Tibial nerve (tissue), 4 donors: Measurements from ENCODE around the gene WSCD2. TPM values are rescaled to one million over a fixed set of nuclear protein-coding genes. Genes with fewer than 3 reads are reported as not detected.
"Not testable (repeated sequence)": the region's sequence is repeated elsewhere in the genome, so short reads cannot be mapped to it uniquely, and the experiment has no call there.

Source experiments
- DNase-seq, 2 donors: peaks; one replicate each; pipeline ENCODE4 v3.0.0-alpha.2; 2019; ENCODE audit warnings: low spot score in 2 of 2
- H3K27ac ChIP-seq, 4 donors: fragments of 200-600 bp; sonication (generic) in 3 of 4; one replicate each; pipeline ENCODE4 v1.5.1; 2017 to 2019; ENCODE audit warnings: mild to moderate bottlenecking in 1 of 4
- H3K27me3 ChIP-seq, 2 donors: fragments of 200-600 bp; sonication (generic) in 1 of 2; one replicate each; pipeline versions ENCODE4 v1.5.1 to v1.6.0; 2017 to 2019
- H3K36me3 ChIP-seq, 3 donors: fragments of 200-600 bp; sonication (generic); one replicate each; pipeline ENCODE4 v1.5.1; 2018 to 2019
- H3K4me1 ChIP-seq, 4 donors: fragments of 200-600 bp; sonication (generic) in 3 of 4; one replicate each; pipeline ENCODE4 v1.5.1; 2017 to 2019
- H3K4me3 ChIP-seq, 4 donors: fragments of 200-600 bp; sonication (generic) in 3 of 4; one replicate each; pipeline ENCODE4 v1.5.1; 2017 to 2019; ENCODE audit warnings: mild to moderate bottlenecking in 1 of 4, moderate library complexity in 1 of 4
- H3K9me3 ChIP-seq, 4 donors: fragments of 200-600 bp; sonication (generic) in 3 of 4; one replicate each; pipeline ENCODE4 v1.5.1; 2017 to 2019
- CTCF ChIP-seq, 5 experiments: fragments of 200-600 bp in 3 of 5; fragments of 450-650 bp in 2 of 5; sonication (generic) in 3 of 5; IDR thresholded peaks; one replicate each; pipeline ENCODE4 v1.5.1; 2016 to 2019; ENCODE audit warnings: antibody characterized with exemption in 5 of 5, mild to moderate bottlenecking in 3 of 5, moderate library complexity in 2 of 5
- EP300 ChIP-seq, 2 donors: sonication (generic); formaldehyde crosslinking; IDR thresholded peaks; one replicate each; pipeline ENCODE4 v1.6.1; 2017; ENCODE audit warnings: antibody characterized with exemption in 2 of 2, mild to moderate bottlenecking in 1 of 2
- POLR2A ChIP-seq, 2 donors: fragments of 450-650 bp; IDR thresholded peaks; one replicate each; pipeline ENCODE4 v1.6.1; 2017; ENCODE audit warnings: antibody characterized with exemption in 2 of 2, mild to moderate bottlenecking in 2 of 2, moderate library complexity in 2 of 2
- WGBS, 2 donors: methylation state at CpG; one replicate each; pipeline ENCODE4 v1.1.5; 2018; 5-methylcytosine and 5-hydroxymethylcytosine counted together
- total RNA-seq, 4 donors: library from RNA; depleted of rRNA; stranded (reverse); fragments of >200 nt; gene quantifications; one replicate each; pipeline ENCODE4 v1.1.0, GENCODE V29; 2016

The WSCD2 gene
- total RNA-seq, 4 donors from 2014 or later, result 4.2 to 38.9 (median 20.8) TPM

- Histone ChIP-seq H3K27ac (no peak overlapping the region), H3K4me3 (no peak overlapping the region), H3K27me3 (no peaks in the 10 kb centered on the region), H3K4me1 (no peaks in the 10 kb centered on the region), H3K9me3 (no peaks in the 10 kb centered on the region), H3K36me3 (no peaks in the 10 kb centered on the region)
- 16 to 36% methylated on average over 2 of the region's 2 CpGs for WGBS, 2 donors
- DNase-seq, result no peak
- no peak for TF ChIP-seq POLR2A (IDR thresholded peaks at IDR 0.05)
- no peak for TF ChIP-seq EP300 (IDR thresholded peaks at IDR 0.05)
- no peak for TF ChIP-seq CTCF (IDR thresholded peaks at IDR 0.05)
Observed at GRCh38 chr12:108211157-108211556, 82.1 kb downstream of the WSCD2 start.

DNA sequence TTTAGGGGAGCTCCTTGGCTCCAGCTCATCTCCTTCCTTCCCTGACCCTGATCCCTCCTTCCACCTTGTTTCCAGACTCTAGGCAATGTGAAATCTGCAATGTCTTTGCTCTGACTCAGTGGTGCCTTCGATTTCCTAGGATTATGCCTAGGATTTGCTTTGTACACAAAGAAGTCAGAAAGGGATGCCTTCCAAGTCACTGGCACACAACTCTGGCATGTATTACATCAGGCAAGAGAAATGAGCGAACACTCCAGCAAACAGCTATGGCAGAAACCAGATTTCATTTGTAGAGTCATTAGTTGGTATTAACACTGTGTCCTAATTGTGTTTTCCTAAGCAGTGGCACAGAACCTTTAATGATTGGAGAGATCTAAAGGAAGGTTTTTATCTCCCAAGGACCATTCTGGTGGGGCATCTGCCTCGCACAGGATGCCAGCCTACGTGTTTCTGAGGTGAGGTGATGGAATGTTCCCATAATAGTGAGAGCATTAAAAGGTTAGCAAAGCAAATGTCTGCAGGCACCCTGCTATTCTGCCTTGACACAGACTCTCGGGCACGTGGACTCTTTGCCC, 84.9 kb downstream of the WSCD2 start:
- no peaks in the 10 kb centered on the region for H3K4me1 ChIP-seq
- no peaks in the 10 kb centered on the region for H3K36me3 ChIP-seq
- WGBS, 2 donors, result 65 to 75% methylated on average over 6 of the region's 6 CpGs
- H3K9me3 ChIP-seq, result no peaks in the 10 kb centered on the region
- no peak for TF ChIP-seq CTCF (IDR thresholded peaks at IDR 0.05)
- no peak for TF ChIP-seq EP300 (IDR thresholded peaks at IDR 0.05)
- no peak for TF ChIP-seq POLR2A (IDR thresholded peaks at IDR 0.05)
- H3K27ac ChIP-seq, result no peak overlapping the region
- no peak for DNase-seq
- H3K4me3 ChIP-seq, result no peak overlapping the region
- no peaks in the 10 kb centered on the region for H3K27me3 ChIP-seq

DNA sequence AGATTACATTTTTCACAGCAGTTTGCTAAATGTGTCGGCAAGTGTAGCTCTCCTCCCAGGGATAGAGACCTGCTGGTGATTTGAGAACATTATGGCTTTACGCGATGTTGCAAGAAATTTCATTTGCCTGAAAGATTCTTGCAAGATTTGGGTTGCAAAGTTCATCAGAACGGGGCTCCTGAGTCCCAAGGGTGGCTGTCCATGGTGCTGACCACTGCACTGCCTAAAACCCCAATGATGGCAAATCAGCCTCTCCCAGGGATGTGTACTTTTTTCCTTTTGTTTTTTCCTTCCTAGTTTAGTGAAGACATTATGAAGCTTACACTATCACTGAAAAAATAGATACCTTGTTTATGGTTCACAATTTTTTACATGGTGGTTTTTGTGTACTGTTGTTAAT, 85.4 kb downstream of the WSCD2 start:
- no peaks in the 10 kb centered on the region for H3K36me3 ChIP-seq
- H3K4me1 ChIP-seq, result no peaks in the 10 kb centered on the region
- DNase-seq, result peak in 1 of 2 donors; percentile 48
- no peaks in the 10 kb centered on the region for H3K27me3 ChIP-seq
- no peak for TF ChIP-seq POLR2A (IDR thresholded peaks at IDR 0.05)
- TF ChIP-seq CTCF (IDR thresholded peaks at IDR 0.05), result no peak
- TF ChIP-seq EP300 (IDR thresholded peaks at IDR 0.05), result no peak
- no peaks in the 10 kb centered on the region for H3K9me3 ChIP-seq
- H3K27ac ChIP-seq, result no peak overlapping the region
- WGBS, 2 donors, result 35 to 45% methylated on average over 4 of the region's 4 CpGs
- H3K4me3 ChIP-seq, result no peak overlapping the region

- no peaks in the 10 kb centered on the region for H3K36me3 ChIP-seq
- H3K4me3 ChIP-seq, result no peak overlapping the region
- H3K27me3 ChIP-seq, result no peaks in the 10 kb centered on the region
- WGBS, 2 donors, result 66 to 86% methylated on average over 3 of the region's 3 CpGs
- TF ChIP-seq EP300 (IDR thresholded peaks at IDR 0.05) (no peak), CTCF (IDR thresholded peaks at IDR 0.05) (no peak), POLR2A (IDR thresholded peaks at IDR 0.05) (no peak)
- no peak overlapping the region for H3K27ac ChIP-seq
- DNase-seq, result no peak
- no peaks in the 10 kb centered on the region for H3K9me3 ChIP-seq
- no peaks in the 10 kb centered on the region for H3K4me1 ChIP-seq
Observed at GRCh38 chr12:108215458-108215857, 86.4 kb downstream of the WSCD2 start.

DNA sequence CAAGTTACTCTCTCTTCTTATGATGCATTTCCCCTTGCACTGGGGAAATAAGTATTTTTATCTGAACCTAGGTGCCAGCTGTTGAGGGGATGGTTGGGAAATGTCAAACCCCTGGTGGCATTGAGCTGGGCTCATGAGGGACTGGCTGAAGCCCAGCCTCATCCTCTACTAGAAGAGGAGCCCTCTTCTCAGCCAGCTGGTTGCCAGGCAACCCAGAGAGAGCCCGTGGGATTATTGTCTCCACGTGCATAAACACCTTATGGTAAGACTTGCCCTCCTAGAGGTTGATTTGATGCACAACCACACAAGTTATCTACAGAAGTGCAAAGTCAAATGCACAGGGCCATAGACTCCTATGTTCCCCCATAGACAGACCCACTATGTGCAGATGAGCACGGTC, 89.8 kb downstream of the WSCD2 start:
- H3K4me1 ChIP-seq, result no peaks in the 10 kb centered on the region
- H3K9me3 ChIP-seq, result no peaks in the 10 kb centered on the region
- WGBS, 2 donors, result 55 to 56% methylated on average over 2 to 3 of the region's 3 CpGs
- H3K36me3 ChIP-seq, result no peaks in the 10 kb centered on the region
- TF ChIP-seq POLR2A (IDR thresholded peaks at IDR 0.05) (no peak), EP300 (IDR thresholded peaks at IDR 0.05) (no peak), CTCF (IDR thresholded peaks at IDR 0.05) (no peak)
- no peak for DNase-seq
- no peaks in the 10 kb centered on the region for H3K27me3 ChIP-seq
- H3K4me3 ChIP-seq, result no peak overlapping the region
- H3K27ac ChIP-seq, result no peak overlapping the region

DNA sequence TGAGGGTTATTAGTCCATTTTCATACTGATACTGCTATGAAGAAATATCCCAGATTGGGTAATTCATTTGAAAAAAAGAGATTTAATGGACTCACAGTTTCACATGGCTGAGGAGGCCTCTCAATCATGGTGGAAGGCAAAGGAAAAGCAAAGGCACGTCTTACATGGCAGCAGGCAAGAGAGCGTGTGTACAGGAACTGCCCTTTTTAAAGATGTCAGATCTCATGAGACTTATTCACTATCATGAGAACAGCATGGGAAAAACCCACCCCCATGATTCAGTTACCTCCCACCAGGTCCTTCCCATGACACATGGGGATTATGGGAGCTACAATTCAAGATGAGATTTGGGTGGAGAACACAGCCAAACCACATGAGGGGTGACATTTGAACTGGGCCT, 96.0 kb downstream of the WSCD2 start:
- WGBS, 2 donors, result 29 to 45% methylated on average over 2 of the region's 2 CpGs
- H3K9me3 ChIP-seq, H3K27ac ChIP-seq, H3K4me3 ChIP-seq, H3K4me1 ChIP-seq, DNase-seq, H3K36me3 ChIP-seq, H3K27me3 ChIP-seq: not testable (repeated sequence)
